Ishikawa (cell line): ENCODE measurements around the gene ACO2.

Source experiments
- CREB1 ChIP-seq: IDR thresholded peaks from 2 replicates; pipeline ENCODE4 v1.6.1; 2012; ENCODE audit warnings: low read depth
- TEAD4 ChIP-seq: IDR thresholded peaks from 2 replicates; pipeline ENCODE4 v1.6.1; 2012

GRCh38 chr22:41570221-41570620 lies 101.3 kb downstream of the ACO2 start:
- TF ChIP-seq CREB1 (no peak), TEAD4 (no peak)
